GM15510 (cell line): ENCODE measurements around the gene ZNF512B.

Experiments used
- POLR2A ChIP-seq: IDR thresholded peaks from 3 replicates; pipeline ENCODE4 v1.6.1; 2011; ENCODE audit warnings: borderline replicate concordance; ENCODE audit not compliant: insufficient read length; ENCODE audit errors: extremely low read depth

Gene ZNF512B

GRCh38 chr20:63969838-63970713 is at the start of gene ZNF512B:
TSS of gene ZNF512B (minus strand) at chr20:63969930. CDS start at chr20:63967950, 1,980 bp downstream.
- TF ChIP-seq POLR2A: no peak

GRCh38 chr20:64015635-64016034 is 45.9 kb upstream of the ZNF512B start:
- no peak for TF ChIP-seq POLR2A

- TF ChIP-seq POLR2A: no peak
Measured at GRCh38 chr20:64011366-64011779, 41.6 kb upstream of the ZNF512B start.

- TF ChIP-seq POLR2A: no peak
Measured at GRCh38 chr20:64010711-64011237, 41.0 kb upstream of the ZNF512B start.

- no peak for TF ChIP-seq POLR2A
Measured at GRCh38 chr20:64009811-64010387, 40.2 kb upstream of the ZNF512B start.

- TF ChIP-seq POLR2A: no peak
Measured at GRCh38 chr20:64006902-64007301, 37.2 kb upstream of the ZNF512B start.

- TF ChIP-seq POLR2A: no peak
Measured at GRCh38 chr20:64006490-64006889, 36.8 kb upstream of the ZNF512B start.

- TF ChIP-seq POLR2A: no peak
Measured at GRCh38 chr20:64005394-64005793, 35.7 kb upstream of the ZNF512B start.

- no peak for TF ChIP-seq POLR2A
Measured at GRCh38 chr20:64003960-64004725, 34.4 kb upstream of the ZNF512B start.

- no peak for TF ChIP-seq POLR2A
Measured at GRCh38 chr20:64001607-64002011, 31.9 kb upstream of the ZNF512B start.

- no peak for TF ChIP-seq POLR2A
Measured at GRCh38 chr20:64000906-64001305, 31.2 kb upstream of the ZNF512B start.

GRCh38 chr20:63982937-63983336 is 13.2 kb upstream of the ZNF512B start:
- TF ChIP-seq POLR2A: no peak

- TF ChIP-seq POLR2A: peak; percentile 70
Measured at GRCh38 chr20:63980806-63981728, 11.3 kb upstream of the ZNF512B start, which contains the start of gene PRPF6. TSS of gene PRPF6 (plus strand) at chr20:63981132. CDS start at chr20:63981246, 114 bp downstream.

GRCh38 chr20:63980317-63980805 is 10.6 kb upstream of the ZNF512B start:
- no peak for TF ChIP-seq POLR2A
